Body of pancreas (tissue), 4 donors: Measurements from ENCODE around the gene AHSP.

ENCODE experiments used
- POLR2A ChIP-seq, 3 donors: fragments of 450-650 bp; IDR thresholded peaks; one replicate each; pipeline ENCODE4 v1.6.1; 2016; ENCODE audit warnings: antibody characterized with exemption in 3 of 3, mild to moderate bottlenecking in 2 of 3
- TF ChIP-seq, protein P1 (sequence below), 7 experiments: fragments of 450-650 bp in 4 of 7; fragments of 200-600 bp in 3 of 7; sonication (generic) in 3 of 7; IDR thresholded peaks; one replicate each; pipeline ENCODE4 v1.5.1; 2016 to 2019; ENCODE audit warnings: antibody characterized with exemption in 7 of 7

DNA sequence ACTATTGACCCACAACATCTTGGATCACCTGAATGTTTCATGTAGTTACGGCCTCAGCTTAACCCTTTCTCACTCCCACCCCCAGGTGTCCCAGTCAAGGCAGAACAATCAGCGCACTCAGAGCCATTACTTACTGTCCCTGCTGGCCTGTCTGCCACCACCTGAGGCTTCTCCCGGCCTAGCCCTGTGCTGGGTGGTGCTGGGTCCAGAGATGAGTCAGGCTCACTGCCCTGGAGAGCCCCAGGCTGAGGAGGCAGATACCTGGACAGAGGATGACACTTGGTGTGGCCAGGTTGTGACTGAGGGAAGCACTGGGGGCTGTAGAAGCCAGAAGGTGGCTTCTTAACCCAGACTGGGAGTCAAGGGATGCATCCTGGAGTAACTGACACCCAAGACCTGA, 48.7 kb upstream of the AHSP start:
- TF ChIP-seq, protein P1, sequence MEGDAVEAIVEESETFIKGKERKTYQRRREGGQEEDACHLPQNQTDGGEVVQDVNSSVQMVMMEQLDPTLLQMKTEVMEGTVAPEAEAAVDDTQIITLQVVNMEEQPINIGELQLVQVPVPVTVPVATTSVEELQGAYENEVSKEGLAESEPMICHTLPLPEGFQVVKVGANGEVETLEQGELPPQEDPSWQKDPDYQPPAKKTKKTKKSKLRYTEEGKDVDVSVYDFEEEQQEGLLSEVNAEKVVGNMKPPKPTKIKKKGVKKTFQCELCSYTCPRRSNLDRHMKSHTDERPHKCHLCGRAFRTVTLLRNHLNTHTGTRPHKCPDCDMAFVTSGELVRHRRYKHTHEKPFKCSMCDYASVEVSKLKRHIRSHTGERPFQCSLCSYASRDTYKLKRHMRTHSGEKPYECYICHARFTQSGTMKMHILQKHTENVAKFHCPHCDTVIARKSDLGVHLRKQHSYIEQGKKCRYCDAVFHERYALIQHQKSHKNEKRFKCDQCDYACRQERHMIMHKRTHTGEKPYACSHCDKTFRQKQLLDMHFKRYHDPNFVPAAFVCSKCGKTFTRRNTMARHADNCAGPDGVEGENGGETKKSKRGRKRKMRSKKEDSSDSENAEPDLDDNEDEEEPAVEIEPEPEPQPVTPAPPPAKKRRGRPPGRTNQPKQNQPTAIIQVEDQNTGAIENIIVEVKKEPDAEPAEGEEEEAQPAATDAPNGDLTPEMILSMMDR (IDR thresholded peaks at IDR 0.05) = no peak
- TF ChIP-seq POLR2A (IDR thresholded peaks at IDR 0.05) = no peak
